Tongue (tissue), 2 donors: ENCODE data around the gene SUSD3. TPM values are rescaled to one million over a fixed set of nuclear protein-coding genes. Genes with fewer than 3 reads are reported as not detected.
"Not testable (repeated sequence)": the region's sequence is repeated elsewhere in the genome, so short reads cannot be mapped to it uniquely, and the experiment has no call there.

ENCODE experiments used
- DNase-seq: peaks from one replicate; pipeline ENCODE4 v3.0.0-alpha.2; 2015
- total RNA-seq: library from RNA; depleted of rRNA; stranded (reverse); fragments of >200 nt; gene quantifications from one replicate; pipeline ENCODE4 v1.2.3, GENCODE V29; 2014

The SUSD3 gene
- total RNA-seq, 1 donor from 2014 or later, result 3.7 TPM

DNA sequence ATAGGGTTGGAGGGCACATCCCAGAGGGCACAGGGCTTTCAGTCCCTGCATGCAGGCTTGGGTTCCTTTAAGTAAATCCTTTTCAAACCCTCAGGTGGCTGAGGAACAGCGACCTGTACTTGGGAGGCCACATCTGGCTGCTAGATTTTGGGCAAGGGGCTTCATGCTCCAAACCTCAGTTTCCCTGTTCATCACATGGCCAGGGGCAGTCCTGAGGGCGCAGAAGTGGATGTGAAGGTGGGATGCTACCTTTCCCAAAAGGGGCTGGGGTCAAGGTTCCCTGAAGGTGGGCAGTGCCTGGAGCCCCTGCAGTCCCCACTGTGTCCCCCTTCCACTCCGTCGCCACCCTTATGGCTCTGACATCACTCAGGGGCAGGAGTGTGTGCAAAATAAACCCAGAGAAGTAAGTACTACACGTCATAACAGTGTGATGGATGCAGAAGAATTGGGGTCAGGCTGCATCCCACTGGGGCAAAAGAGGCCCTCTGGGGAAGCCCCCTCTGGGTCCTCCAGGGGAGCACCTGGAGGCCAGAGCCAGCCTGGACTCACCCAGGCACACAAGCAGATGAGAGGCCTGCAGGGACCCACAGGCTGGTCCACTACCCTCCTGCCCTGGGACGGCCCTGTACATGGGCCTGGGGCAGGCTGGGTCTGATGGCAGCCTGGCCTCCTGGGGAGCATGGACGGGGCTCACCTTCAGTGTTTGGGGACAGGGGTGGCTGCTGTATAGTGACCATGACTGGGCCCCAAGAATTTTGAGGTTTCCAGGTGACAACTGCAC, 35.6 kb downstream of the SUSD3 start:
- no peak for DNase-seq

DNA sequence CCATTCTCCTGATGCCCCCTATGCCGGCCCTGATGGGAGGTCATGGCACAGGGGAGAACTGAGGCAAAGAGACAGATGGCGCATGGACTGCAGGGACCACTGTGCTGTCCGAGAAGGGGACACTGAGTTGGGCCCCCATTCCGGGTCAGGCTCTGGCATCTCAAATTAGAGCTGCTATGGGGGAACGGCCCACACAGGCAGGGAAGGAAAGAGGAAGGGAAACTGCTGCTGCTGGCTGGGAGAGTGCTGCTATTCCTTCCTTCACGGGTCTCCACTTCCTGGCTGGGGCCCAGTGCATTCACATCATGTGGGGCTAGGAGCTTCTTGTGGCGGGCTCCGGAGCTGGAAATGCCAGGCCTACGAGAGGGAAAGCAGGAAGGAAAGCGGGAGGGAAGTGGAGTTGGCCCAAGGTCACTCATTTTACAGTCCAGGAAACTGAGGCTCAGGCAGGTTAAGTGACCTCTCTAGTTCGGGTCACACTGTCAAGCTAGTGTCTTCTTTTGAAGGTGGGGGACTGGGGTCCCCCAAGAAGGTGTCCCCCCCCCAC, 36.2 kb downstream of the SUSD3 start:
- DNase-seq, result peak; percentile 76

DNA sequence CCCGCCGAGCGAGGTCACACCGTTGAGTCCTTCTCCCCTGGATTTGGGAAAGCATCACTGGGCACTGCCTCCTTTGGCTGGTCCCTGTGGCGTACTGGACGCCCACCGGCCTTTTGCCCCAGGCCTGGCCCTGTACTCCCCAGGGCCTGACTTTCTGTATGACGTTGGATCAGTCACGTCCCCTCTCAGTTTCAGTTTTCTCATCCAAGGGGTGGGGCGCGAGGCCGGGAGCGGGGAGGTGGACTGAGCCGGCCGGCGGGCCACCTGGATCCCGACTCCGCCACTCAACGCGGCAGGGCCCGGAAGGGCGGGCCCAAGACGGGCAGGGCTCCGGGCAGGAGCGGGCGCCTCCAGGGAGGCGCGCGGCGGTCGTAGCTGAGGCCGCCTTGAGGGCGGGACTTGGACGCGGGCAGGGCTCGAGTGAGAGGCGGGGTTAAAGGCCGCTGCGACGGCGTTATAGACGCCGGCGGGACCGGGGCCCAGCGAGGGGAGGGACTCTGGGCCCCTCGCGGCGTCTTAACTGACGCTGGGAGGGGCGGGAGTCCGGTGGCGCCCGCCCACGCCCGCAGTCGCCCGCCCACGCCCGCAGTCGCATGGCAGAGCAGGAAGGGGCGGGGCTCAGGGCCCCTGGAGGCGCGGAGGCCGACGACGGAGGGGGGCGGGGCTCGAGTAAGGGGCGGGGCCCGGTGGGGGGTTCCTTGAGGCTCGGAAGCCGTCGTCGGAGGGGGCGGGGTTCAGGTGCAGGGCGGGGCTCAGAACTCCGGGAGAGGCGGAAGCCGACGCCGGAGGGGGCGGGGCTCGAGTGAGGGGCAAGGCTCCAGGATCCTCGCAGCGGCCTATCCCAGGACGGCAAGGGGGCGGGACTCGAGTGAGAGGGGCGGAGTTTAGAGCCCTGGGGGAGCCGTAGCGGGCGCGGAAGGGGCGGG, 37.0 kb downstream of the SUSD3 start:
- peak; percentile 100 for DNase-seq

DNA sequence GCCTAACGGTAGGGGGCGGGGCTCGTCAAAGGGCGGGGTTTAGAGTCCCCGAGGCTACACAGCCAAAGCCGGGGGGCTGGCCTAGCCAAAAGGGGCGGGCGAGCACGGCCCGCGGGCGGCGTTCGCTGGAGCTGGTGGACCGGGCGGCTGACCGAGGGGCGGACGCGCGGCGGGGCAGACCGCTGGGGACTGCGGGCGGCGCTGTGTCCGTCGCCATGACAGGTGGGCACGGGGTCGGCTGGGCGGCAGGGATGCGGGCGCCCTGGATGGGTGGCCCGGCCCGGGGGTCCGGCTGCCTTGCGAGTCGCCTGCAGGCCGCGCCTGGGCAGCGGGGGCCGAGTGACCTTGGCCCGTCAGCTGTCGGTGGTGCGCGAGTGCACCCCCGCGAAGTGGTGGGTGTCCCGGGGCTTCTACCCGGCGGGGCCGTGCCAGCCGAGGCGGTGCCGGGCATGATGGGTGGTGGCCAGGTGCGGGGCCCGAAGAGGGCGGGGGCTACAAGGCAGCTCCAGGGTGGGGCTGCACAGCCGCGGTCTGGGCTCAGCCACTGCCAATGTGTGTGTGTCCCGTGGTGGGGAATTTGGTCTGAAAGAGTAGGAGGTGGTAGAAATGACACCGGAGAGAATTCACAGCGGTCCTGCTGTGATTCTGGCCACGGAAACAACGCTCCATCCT, 37.8 kb downstream of the SUSD3 start, which contains the start of gene CARD19:
Gene CARD19 (plus strand): TSS at position 87 of the 672 bp plus-strand sequence. CDS start 129 bp downstream, at position 216.
- peak; percentile 83 for DNase-seq

DNA sequence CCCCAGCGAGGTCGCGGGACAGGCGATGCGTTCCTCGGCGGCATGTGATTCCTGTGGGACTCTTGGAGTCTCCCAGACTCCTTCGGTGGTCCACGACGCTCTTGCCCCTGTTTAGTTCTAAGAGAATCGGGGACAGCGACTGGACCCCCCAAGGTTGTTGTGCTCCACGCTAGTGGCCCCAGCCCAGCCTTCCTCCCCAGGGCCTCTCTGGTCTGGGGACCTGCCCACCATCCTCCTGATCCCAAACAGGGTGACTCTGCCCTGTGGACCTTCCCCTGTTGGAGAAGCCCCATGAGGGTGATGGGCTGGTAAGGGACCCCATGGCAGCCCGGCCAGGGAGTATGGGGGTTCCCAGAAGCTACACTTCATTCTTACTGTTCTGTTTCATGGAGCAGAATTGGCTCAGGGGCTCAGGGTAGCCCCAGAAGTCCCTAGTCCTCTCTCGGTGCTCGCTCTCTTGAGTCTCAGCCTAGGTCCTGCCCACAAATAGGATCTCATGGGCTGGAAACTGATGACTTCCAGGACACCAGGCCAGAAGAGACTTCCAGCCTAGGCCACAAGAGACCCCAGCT, 38.4 kb downstream of the SUSD3 start:
- DNase-seq, result no peak

DNA sequence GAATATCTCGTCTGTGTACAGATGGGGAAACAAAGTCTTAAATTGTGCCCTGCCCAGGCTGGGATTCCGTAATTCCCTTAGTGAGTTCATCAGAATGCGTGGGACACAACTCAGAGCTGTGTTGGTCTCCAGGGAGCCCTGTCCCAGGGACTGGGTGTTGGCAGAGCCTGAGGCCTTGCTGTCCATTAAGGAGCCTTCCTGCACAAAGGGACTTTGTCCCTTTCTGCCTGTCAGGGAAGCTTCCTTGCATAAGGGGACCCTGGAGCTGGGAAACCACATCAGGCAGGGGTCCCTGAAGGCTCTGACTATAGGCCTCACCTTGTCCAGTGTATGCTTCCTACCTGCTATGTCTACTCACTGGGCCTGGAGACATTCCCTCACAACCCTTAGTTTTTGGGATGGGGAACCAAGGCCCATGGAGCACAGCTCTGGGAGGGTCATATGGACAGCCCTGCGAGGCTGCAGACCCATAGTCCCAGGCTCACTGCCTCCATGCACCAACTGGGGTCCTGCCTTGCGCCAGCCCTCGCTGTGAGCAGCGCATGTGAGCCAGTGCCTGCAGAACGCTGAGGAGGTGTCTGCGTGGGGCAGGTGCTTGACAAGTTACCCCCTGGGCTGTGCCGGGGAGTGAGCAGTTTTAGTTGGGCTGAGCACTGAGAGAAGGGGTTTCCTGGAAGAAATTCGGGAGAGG, 39.2 kb downstream of the SUSD3 start:
- DNase-seq, result no peak

DNA sequence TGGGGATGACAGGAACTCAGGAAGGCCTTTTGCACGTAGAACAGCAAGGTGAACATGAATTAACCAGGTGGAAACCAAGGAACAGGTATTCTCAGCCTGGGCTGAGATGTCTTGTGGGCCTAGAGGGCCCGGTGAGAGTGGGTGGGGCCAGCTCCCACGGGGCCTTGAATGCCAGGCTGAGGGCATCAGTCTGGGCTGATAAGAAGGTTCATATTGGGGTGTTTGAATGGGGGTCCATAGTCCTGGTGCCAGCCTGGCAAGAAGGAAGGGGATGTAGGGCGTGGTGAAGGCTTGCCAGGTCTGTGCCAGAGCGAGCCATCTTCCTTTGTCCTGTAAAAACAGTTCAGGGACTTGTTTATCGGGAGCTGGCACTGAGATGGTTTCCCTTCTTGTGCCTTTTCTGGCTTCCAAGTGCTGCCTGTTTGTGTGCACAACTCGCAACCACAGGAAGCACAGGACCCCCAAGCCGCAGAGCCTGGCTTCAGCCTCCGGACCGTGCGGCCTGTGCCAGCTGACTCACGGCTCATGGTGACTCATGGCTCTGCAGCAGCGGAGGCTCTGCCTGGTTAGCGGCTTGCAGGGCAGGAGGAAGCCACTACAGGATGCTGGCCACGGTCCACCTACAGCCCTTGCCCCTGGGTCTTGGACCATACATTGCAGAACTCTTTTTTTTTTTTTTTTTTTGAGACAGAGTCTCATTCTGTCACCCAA, 39.9 kb downstream of the SUSD3 start:
- DNase-seq, result peak; percentile 56

DNA sequence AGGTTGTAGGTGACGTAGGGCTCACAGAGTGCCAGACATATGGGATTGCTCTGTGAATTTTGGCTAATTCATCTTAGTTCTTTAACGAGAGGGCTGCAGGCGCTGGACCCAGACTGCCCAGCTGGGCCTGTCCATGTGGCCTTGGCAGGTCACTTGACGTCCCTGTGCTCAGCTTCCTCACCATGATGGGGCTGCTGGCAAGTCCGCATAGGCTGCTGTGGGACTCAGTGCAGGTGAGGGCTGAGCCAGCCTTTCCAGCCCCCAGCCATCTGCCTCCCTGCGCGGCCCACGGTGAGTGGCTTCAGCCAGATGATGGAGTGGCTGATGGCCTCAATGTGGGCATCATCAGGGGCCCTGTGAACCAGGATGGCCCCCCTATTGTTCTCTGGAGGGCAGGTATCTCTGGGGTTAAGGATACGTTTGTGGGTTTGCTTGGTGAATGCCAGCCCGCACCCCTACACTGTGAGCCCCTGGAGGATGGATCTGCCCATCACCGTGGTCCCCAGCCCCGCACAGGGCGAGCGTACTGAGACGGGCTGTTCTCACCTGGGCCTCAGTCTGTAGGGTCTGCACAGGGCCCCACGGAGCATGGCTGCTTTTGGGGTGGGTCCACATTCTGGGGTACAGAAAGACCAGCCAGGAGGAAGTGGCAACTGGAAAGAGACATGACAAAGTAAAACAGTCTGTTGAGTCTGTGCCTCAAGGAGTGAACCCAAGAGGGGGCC, 41.2 kb downstream of the SUSD3 start:
- DNase-seq, result no peak

DNA sequence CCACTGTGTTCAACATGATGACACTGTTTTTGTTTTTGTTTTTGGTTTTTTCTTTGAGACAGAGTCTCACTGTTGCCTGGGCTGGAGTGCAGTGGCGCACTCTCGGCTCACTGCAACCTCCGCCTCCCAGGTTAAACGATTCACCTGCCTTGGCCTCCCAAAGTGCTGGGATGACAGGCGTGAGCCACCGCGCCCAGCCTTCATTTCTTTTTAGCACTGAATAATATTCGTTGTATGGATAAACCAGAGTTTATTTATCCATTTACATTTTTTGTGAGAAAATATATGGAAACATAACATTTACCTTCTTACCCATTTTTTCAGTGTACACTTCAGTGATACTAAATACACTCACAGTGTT, 41.8 kb downstream of the SUSD3 start:
- no peak for DNase-seq

DNA sequence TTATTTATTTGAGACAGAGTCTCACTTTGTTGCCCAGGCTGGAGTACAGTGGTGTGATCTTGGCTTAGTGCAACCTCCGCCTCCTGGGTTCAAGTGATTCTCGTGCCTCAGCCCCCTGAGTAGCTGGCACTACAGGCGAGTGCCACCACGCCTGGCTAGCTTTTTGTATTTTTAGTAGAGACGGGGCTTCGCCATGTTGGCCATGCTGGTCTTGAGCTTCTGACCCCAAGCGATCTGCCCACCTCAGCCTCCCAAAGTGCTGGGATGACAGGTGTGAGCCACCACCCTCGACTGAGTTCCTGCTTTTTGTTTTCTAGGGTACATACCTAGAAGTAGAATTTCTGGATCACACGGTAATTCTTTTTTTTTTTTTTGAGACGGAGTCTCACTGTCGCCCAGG, 42.6 kb downstream of the SUSD3 start:
- not testable (repeated sequence) for DNase-seq

DNA sequence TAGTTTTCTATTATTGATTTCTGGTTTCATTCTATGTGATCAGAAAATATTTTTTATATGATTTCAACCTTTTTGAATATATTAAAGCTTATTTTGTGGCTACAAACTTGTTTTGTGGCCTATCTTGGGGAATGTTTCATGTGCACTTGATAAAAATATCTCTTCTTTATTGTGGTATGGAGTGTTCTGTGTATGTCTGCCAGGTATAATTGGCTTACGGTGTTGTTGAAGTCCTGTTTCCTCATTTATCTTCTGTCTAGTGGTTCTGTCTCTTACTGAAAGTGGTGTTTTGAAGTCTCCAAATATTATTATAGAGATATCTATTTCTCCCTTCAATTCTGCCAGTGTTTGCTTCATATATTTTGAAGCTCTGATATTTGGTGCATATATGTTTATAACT, 47.1 kb downstream of the SUSD3 start:
- DNase-seq, result no peak

DNA sequence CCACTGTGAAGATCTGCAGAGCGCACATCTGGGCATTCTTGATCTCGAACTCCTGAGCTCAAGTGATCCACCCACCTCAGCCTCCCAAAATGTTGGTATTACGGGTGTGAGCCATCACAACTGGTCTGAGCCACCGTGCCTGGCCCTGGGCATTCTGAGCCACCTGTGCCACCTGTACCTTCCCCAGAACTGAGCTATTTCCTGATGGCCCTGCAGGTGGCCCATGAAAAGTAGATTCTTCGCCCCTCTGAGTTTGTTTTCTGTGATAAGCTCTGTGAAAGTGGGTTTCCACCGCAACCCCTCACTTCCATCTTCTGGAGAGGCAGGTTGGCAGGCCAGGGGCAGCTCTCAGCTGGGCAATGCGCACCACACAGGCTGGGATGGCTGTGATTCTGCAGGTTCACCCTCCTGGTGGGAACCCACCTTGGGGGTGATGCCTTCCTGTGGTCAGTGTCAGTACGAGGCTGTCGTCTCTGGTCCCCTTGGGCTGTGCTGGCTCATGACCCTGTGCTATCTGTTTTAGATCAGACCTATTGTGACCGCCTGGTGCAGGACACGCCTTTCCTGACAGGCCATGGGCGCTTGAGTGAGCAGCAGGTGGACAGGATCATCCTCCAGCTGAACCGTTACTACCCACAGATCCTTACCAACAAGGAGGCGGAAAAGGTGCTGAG, 48.8 kb downstream of the SUSD3 start:
- no peak for DNase-seq

DNA sequence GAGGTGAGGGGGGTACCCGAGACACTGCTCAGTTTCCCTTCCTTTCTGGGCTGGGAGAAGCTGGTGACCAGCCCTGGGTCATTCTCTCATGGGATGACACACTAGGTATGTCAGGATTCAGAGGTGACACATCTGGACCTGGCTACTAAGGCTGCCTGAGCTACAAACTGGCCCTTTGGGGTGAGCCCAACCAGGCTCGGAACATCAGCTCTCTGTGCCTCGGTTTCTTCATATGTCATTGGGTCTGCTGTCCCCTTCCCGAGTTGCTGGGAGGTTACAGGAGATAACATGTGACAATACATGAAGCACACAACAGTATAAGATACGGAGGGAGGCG, 49.3 kb downstream of the SUSD3 start:
- DNase-seq, result no peak

DNA sequence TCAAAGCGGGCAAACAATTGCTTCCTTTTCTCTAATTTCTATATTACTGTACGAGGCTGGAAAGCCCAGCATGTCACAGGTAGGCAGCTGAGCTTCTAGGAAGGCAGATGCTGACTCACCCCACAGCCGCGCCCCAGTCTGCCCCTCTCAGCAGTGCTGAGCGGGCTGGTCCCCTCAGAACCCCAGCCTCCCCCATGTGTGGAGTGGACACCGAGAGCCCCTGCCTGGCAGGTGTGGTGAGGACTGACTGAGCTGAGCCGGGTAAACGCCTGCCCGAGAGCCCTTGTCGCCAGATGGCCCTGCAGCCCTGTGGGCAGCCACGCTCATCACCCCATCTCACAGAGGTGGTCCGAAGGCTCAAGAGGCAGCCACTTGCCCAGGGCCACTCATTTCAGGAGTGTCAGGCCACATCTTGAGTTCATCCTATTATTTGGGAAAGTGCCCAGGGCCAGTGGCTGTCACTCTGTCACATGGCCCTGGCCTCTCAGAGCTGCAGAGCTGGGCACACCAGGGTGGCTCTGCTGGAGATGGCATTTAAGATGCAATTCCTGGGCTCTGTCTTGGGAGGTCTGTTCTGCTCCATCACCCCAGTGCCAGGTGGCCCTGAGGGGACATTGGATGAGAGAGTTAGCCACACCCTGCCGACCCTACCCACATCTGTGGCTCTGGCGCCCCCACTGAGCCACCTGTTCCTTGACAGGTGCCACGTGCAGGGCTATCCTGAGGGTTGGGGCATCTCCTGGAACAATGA, 50.0 kb downstream of the SUSD3 start:
- DNase-seq, result no peak

DNA sequence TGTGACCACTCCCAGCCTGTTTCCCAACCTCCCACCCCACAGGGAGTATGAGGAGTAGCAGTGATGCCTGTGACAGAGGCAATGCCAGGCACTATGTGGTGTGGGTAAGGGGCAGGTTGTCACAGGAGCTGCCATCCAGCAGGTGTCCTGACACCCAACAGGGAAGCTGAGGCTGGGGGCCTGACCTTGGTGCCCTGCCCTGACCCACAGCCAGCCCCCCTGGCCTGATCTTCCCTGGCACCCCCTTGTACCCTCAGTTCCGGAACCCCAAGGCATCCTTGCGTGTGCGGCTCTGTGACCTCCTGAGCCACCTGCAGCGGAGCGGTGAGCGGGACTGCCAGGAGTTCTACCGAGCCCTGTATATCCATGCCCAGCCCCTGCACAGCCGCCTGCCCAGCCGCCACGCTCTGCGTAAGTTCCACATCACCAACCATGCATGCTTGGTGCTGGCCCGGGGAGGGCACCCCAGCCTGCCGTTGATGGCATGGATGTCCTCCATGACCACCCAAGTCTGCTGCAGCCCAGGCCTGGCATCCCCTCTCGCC, 51.9 kb downstream of the SUSD3 start:
- DNase-seq, result no peak

DNA sequence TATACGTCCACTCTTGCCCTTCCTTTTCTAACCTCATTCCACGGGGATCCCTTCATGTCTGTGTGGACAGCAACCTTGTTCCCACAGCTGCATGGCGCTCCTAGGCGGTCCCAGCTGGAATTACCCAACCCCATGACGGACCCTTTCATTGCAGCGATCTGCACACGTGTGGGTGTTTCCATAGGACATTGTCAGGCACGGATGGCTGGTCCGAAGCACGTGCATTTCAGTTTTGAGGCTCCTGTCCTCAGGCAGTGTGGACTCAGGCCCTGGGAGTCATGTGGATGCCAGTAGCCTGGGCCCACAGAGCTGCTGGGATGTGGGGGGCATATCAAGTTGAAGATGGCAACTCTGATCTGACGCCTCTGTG, 52.5 kb downstream of the SUSD3 start:
- no peak for DNase-seq

DNA sequence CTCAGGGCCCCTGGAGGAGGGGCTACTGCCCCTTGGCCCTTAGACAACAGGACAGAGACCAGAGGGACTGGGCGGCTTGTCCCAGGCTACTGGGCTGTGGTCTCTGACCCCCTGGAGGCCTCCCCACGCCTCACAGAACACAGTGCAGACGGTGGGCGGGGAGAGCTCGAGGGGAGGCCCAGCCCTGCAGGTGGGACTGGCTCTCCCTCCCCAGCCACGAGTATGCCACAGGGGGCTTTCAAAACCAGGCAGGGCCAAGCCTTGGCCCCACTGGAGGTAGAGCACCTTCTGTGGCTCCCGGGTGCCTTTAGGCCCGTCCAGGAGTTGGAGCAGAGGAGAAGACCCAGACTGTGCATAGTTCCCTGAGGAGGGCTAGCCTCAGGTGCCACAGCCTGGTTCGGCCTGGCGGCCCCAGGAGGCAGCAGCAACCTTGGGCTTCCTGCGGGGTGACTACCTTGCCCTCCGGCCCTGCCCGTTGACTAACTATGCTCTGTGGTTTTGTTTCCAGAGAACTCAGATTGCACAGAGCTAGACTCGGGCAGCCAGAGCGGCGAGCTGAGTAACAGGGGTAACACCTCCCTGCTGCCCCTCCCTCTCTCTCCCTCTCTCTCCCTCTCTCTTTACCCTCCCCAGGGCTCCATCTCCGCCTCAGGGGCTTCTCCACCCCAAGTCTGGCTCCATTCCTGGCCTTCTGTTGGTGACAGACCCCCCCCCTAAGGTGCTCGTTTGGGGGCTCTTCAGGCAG, 53.0 kb downstream of the SUSD3 start:
- no peak for DNase-seq
